ENCODE data around the gene NFKBIA. TPM values are rescaled to one million over a fixed set of nuclear protein-coding genes. Genes with fewer than 3 reads are reported as not detected.
"Not testable (repeated sequence)": the region's sequence is repeated elsewhere in the genome, so short reads cannot be mapped to it uniquely, and the experiment has no call there.

Gene NFKBIA
- total RNA-seq, 1 donor from 2014 or later = 534 TPM

DNA sequence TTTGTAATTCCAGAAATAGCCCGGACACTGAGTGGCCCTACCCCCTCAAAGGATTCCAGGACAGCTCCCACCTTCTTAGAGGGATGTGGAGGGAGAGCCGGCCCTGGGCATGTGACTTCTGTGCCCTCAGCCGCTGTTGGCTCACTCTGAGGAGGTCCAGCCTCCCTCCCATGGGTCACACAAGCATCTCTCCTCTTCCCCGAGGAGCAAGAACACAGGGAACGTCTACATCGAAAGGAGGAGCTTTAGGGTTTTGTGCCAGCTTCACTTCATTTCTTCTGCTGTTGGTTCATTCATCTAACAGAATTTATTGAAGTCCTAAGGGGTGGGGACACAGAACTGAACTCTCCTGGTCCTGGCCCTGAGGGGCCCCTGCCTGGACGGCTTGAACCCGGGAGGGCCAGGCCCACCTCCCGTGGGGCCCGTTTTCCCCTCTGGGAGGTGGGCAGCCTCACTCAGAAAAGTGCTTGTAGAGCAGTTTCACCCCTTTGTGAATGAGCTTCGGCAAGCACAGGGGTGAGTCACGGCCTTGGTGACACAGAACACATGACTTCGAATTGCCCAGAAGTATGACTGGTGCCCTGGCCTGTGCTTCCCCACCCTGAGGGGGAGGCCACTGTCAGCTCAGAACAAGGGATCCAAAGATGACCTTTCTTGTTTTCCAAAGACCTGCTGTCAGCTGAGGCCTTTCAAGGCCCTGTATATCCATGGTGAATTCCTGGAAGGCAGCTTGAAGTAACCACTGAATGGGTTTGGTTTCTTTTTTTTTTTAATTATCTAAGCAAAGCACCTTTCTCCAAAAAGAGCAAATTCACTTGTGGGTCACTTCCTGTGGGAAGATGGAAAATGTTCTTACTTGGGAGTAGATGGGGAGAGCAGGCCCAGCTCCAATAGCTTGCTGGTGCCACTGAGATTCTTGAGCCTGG lies 39.2 kb downstream of the NFKBIA start:
- H3K9me3 Mint-ChIP-seq = no peaks in the 10 kb centered on the region
- intact Hi-C loops (cut with micrococcal nuclease) = loop anchor here (1.0 to 2.0 kb wide), 3 partner anchors 9 to 51 kb away; partner anchors contain the start of gene NFKBIA
- peak overlapping the region; percentile 89 for H3K27ac Mint-ChIP-seq
- H3K36me3 Mint-ChIP-seq (ENCODE audit: low read depth) = no peaks in the 10 kb centered on the region
- H3K4me1 Mint-ChIP-seq = peaks cover 45% of the 10 kb centered on the region
- H3K27me3 Mint-ChIP-seq = no peaks in the 10 kb centered on the region
- peak; percentile 84 for DNase-seq
- H3K4me3 Mint-ChIP-seq = peak overlapping the region; percentile 63

DNA sequence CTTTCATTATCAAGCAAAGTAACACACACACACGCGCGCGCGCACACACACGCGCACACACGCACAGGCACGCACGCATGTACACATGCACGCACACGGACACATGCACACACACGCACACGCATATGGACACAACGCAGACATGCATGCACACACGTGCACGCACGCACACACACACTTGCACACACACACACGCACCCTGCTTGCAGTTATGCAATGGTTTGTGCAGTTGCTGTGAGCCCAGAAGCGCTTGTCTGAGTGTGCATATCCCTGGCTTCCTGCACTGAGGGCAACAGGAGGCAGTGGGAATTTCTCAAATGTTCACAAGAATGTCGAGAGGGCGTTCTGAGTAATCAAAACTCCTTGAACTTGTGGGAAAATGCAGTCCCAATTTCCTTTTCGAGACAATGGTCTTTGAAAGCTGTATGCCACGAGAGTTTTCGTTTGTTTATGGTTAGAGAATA lies 41.6 kb downstream of the NFKBIA start:
- Mint-ChIP-seq H3K4me1 (peaks cover 35% of the 10 kb centered on the region), H3K9me3 (no peaks in the 10 kb centered on the region), H3K4me3 (no peak overlapping the region), H3K36me3 (ENCODE audit: low read depth) (no peaks in the 10 kb centered on the region), H3K27me3 (no peaks in the 10 kb centered on the region), H3K27ac (no peak overlapping the region)
- DNase-seq = no peak
- intact Hi-C loops (cut with micrococcal nuclease) = no loop called here

DNA sequence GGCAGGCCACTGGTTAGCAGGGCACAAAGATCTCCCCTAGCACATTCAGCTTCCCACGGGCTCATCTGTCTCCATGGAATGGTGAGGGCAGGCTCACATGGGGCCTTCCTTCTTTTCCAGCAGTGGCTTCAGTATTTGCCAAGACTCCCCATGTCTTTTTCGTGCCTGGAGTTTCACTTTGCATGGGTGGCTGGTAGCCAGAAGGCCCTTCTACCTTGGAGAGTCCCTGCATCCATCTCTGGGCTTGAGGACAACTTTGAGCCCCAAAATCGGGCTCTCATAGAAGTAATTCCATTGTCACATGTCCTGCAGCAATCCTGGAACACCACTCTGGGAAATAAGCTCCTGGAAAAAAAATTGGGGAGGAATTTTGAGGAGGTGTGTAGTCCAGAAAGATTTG lies 42.1 kb downstream of the NFKBIA start:
- Mint-ChIP-seq H3K4me3 (no peak overlapping the region), H3K27ac (peak overlapping the region; percentile 43), H3K4me1 (peaks cover 30% of the 10 kb centered on the region), H3K27me3 (no peaks in the 10 kb centered on the region), H3K9me3 (no peaks in the 10 kb centered on the region), H3K36me3 (ENCODE audit: low read depth) (no peaks in the 10 kb centered on the region)
- no peak for DNase-seq
- intact Hi-C loops (cut with micrococcal nuclease) = no loop called here

DNA sequence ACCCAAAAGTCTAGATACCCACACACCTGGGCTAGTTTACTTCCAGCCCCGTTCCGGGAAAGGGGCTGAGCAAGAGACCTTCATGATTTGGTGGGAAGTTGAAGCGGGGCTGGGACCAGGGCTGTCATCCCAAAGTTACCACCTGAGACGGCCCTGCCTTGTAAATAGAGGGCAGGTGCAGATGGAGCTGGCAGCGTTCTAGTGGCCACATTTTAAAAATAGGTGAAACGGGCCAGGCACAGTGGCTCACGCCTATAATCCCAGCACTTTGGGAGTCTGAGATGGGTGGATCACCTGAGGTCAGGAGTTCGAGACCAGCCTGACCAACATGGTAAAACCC lies 43.4 kb downstream of the NFKBIA start:
- Mint-ChIP-seq H3K36me3 (ENCODE audit: low read depth) (no peaks in the 10 kb centered on the region), H3K27ac (no peak overlapping the region), H3K27me3 (no peaks in the 10 kb centered on the region), H3K9me3 (no peaks in the 10 kb centered on the region), H3K4me1 (peaks cover 27% of the 10 kb centered on the region), H3K4me3 (no peak overlapping the region)
- DNase-seq = no peak
- intact Hi-C loops (cut with micrococcal nuclease) = no loop called here

DNA sequence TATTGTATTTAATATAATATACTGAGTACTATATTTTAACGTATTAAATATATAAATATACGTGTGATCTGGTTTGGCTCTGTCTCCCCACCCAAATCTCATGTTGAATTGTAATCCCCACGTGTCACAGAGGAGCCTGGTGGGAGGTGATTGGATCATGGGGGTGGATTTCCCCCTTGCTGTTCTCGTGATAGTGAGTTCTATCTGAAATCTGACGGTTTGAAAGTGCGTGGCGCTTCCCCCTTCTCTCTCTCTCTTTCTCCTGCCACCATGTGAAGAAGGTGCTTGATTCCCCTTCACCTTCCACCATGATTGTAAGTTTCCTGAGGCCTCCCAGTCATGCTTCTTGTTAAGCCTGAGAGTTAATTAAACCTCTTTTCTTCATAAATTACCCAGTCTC lies 44.9 kb downstream of the NFKBIA start:
- H3K4me3 Mint-ChIP-seq; H3K36me3 Mint-ChIP-seq (ENCODE audit: low read depth); intact Hi-C loops (cut with micrococcal nuclease); DNase-seq; H3K27me3 Mint-ChIP-seq; H3K27ac Mint-ChIP-seq; H3K9me3 Mint-ChIP-seq: not testable (repeated sequence)
- H3K4me1 Mint-ChIP-seq = peaks cover 21% of the 10 kb centered on the region

DNA sequence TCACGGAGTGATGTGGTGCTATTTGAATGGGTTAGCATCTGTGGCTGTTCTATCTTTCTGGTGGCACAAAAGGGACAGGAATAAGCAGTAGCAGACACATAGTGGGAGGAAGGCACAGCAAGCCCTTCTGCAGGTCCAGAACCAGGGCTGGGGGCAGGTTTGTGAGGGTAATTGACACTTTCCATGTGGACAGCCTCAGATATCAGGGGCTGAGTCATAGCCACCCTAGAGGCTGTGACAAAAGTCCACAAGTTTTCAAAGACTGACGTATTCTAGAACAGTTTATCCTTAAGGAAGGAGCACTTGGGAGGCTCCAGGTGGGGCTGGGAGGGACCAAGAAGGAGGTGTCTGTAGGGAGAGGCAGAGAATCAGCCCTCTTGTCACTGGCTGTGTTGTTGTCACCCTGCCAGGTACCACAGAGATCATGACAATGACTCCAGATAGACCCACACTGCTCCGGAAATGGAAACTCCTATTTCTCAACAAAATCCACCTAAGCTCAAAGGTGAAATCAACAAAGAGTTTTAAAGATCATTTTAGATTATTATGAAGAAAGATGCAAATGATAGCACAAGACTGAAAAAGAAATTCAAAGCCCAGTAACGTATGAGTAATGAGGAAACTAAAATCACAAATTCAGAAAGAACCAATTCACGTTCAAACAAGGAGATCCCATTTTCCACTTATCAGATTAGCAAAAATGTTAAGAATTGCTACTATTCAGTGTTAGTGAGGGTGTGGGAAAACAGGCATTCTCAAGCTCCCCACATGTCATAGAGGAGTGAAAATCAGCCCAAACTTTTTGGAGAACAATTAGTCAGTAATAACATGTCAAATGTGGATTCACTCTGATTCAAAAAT lies 48.3 kb downstream of the NFKBIA start:
- Mint-ChIP-seq H3K9me3 (no peaks in the 10 kb centered on the region), H3K4me3 (peak overlapping the region; percentile 9), H3K36me3 (ENCODE audit: low read depth) (no peaks in the 10 kb centered on the region), H3K27ac (peak overlapping the region; percentile 87), H3K4me1 (peaks cover 26% of the 10 kb centered on the region), H3K27me3 (no peaks in the 10 kb centered on the region)
- peak; percentile 64 for DNase-seq
- intact Hi-C loops (cut with micrococcal nuclease) = loop anchor here (1.0 to 2.0 kb wide), 7 partner anchors 9 to 69 kb away; partner anchors contain the start of genes NFKBIA and PSMA6

DNA sequence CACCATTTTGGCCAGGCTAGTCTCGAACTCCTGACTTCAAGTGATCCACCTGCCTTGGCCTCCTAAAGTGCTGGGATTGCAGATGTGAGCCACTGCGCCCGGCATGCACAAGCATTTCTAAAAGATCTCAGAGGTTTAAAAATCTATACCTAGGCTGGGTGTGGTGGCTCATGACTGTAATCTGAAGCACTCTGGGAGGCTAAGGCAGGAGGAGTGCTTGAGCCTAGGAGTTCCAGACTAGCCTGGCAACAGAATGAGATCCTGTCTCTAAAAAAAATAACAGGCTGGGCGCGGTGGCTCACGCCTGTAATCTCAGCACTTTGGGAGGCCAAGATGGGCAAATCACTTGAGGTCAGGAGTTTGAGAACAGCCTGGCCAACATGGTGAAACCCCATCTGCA lies 49.3 kb downstream of the NFKBIA start:
- intact Hi-C loops (cut with micrococcal nuclease); H3K9me3 Mint-ChIP-seq; H3K27me3 Mint-ChIP-seq; DNase-seq; H3K4me3 Mint-ChIP-seq; H3K36me3 Mint-ChIP-seq (ENCODE audit: low read depth): not testable (repeated sequence)
- Mint-ChIP-seq H3K27ac (peak overlapping the region; percentile 87), H3K4me1 (peaks cover 22% of the 10 kb centered on the region)

DNA sequence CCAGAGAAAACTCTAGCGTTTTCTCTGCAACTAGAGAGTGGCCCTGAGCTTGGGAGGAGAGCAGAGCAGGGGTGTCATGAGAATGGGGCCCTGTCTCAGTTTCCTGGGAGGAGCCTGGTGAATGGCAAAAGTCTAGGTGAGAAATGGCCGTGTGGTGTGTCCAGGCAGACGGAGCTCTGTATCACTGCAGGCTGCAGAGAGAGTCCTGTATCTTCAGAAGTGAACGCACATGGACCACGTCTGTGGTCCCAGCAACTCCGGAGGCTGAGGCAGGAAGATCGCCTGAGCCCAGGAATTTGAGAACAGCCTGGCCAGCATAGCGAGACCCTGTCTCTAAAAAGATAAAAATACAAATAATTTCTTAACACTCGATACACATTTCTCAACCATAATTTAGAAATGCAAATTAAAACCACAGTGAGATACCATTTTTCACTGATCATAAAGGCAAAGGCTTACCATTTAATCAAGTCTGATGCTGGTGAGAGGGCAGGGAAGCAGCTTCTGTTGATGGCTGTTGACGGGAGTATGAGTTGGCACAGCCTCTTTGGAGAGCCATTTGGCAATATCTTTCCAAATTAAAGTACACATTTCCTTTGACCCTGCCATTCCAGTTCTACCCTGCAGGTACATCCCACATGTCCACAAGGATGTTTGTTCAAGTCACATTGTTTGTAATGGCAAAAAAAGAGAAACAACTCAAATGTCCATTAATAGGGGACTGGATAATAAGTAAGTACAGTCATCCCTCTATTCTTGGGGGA lies 51.0 kb downstream of the NFKBIA start:
- Mint-ChIP-seq H3K4me1 (peaks cover 26% of the 10 kb centered on the region), H3K36me3 (ENCODE audit: low read depth) (no peaks in the 10 kb centered on the region), H3K27ac (no peak overlapping the region), H3K27me3 (no peaks in the 10 kb centered on the region), H3K4me3 (no peak overlapping the region), H3K9me3 (no peaks in the 10 kb centered on the region)
- intact Hi-C loops (cut with micrococcal nuclease) = no loop called here
- DNase-seq = no peak

DNA sequence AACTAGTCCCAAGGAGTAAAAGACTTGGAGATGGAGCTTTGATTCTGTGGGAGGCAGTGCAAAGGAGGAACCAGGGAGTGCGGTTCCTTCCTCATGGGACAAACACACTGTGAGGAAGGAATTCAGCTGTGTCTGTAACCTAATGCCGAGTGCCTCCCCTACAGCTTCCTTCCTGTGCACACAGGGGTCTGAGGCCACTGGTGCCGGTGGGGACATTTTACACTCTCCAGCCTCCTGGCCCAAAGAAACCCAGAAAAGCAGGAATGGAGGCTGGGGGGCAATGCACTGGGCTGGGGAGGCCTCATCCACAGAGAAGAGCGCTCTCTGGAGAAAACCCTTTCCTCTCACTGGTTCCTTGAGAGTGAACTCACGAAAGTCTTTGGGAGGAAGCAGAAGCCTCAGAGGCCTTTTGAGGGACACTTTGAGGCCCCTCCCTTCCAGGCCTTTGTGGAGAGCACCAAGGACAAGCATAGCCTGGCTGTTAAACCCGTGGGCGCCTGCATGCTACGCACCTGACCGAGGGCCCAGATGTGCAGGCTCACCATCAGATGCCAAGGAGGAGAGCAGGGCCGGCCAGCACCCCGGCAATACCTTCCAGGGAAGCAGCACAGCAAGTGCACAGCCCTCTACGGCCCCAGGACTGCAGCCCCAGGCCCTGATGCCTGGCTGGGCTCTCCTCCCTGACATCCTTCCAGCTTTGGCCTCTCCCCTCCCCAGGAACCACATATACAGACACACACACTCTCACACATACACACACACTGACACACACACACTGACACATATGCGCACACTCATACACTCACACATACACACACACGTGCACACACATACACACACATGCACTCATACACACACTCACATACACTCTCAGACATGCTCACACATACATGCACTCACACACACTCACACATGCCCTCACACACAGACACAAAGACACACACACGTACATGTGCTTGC lies 52.0 kb downstream of the NFKBIA start:
- Mint-ChIP-seq H3K27ac (no peak overlapping the region), H3K36me3 (ENCODE audit: low read depth) (no peaks in the 10 kb centered on the region), H3K9me3 (no peaks in the 10 kb centered on the region), H3K27me3 (peaks cover 3% of the 10 kb centered on the region), H3K4me1 (peaks cover 27% of the 10 kb centered on the region), H3K4me3 (no peak overlapping the region)
- DNase-seq = no peak
- intact Hi-C loops (cut with micrococcal nuclease) = no loop called here

DNA sequence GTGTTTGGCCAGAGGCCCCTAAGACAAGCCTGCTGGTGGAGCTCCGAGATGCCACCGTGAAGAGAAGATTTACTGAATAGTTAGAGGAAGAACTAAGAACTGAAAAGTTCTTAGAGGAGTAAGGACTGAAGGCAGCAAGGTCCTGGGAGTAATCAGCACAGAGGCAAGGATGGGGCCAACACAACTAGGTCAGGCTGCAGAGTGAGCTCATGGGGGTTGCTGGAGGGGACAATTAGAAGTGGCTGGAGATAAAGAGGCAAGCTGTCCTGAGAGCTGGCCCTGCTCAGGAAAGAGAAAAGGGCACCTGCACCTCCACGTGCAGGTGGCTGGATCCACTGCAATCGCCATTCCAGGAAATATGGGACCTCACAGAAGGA lies 52.7 kb downstream of the NFKBIA start:
- H3K4me3 Mint-ChIP-seq = no peak overlapping the region
- H3K4me1 Mint-ChIP-seq = peaks cover 25% of the 10 kb centered on the region
- H3K9me3 Mint-ChIP-seq = no peaks in the 10 kb centered on the region
- H3K36me3 Mint-ChIP-seq (ENCODE audit: low read depth) = no peaks in the 10 kb centered on the region
- no peak for DNase-seq
- intact Hi-C loops (cut with micrococcal nuclease) = no loop called here
- peaks cover 3% of the 10 kb centered on the region for H3K27me3 Mint-ChIP-seq
- H3K27ac Mint-ChIP-seq = no peak overlapping the region
